ENCODE data around the gene KANSL1.

Gene KANSL1

DNA sequence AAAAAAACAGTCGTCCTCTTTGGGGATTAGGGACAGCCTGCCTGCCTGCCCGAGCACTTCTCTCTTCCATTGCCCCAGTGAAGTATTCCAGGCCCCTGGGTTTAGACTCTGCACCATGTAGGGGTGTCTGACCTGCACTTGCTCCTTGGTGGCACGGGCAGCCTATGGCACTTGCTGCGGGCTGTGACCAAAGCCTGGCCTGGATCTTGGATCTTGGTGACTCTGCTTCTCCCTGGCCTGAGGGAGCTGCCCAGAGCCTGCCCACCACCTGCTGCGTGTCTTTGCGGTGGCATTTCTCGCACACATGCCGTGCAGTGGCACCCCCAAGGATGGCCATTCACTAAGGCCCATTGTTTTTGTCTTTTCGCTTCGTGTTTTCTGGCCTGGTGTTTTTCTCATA is 200.3 kb downstream of the KANSL1 start:
- no peak for DNase-seq

DNA sequence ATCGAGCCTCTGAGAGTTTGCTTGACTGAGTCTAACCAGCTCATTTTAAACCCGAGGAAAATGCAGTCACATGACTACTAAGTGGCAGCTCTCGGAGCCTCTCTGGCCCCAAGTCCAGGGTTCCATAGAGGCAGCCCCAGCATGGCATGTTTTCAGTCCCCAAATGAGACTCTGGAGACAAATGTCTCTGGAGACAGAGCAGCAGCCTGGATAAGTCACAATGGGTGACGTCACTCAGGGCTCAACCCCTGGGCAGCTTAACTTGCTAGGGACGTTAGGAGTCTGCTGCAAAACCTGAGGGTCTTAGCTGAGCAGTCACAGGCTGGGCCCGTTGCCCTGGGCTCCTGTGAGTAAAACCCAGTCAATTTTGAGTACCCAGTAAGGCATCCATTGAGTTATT is 201.1 kb downstream of the KANSL1 start:
- DNase-seq: peak in 1 of 2 donors; percentile 20

DNA sequence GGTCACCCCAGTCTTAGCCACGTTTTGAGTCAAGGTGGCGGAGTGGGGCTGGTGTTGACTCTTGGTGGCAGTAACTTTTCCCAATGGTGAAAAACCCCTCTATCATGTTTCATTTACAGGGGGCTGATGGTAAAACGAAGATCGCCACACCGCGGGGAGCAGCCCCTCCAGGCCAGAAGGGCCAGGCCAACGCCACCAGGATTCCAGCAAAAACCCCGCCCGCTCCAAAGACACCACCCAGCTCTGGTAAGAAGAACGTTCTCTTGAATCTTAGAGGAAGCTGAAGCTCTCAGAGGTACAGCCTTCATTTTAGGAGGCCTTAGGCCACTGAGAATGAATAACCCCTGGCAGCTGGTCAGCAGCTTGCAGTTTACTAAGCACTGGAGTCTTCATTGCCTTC is 201.9 kb downstream of the KANSL1 start:
- no peak for DNase-seq

DNA sequence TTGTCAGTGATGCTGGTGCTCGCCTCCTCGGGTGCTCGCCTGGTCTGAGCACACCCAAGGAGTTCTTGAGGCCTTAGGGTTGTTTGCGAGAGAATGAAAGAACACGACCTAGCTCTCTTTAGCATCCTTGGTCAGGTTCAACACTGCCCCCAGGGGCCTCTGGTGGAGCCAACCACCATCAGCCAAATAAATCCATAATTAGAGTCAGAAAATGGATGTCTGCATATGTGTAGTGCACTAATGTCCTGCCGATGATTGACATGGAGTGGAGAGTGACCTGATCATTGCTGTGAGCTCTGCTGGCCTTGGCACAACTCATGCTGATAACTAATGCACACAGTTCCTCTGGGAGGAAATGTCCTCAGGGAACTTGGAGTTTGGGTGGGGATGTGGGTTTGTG is 202.3 kb downstream of the KANSL1 start:
- no peak for DNase-seq

DNA sequence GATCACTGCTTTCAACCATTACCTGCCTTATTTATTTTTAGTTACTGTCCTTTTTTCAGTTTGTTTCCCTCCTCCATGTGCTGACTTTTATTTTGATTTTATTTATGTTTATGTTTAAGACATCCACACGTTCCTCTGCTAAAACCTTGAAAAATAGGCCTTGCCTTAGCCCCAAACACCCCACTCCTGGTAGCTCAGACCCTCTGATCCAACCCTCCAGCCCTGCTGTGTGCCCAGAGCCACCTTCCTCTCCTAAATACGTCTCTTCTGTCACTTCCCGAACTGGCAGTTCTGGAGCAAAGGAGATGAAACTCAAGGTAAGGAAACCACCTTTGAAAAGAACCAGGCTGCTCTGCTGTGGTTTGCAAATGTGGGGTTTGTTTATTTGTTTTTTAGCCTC is 203.5 kb downstream of the KANSL1 start:
- DNase-seq: no peak

DNA sequence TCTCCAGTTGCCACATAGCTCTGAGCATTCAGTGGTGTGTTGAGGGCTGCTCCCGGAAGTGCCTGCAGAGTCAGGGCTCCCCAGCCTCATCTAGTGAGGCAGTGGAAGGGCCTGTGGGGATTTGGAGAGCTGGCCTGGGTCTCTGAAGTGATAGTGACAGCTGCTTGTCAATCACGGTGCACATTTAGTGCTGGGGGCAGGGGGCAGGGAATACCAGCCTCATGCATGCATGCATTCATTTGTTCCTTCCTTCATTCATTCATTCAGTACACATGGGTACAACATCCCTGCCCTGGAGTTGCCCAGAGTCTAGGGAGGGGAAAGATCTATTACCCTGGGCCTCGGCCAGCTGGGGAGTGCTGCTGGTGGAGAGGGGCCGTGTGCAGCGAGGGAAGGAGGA is 205.5 kb downstream of the KANSL1 start:
- DNase-seq: no peak

DNA sequence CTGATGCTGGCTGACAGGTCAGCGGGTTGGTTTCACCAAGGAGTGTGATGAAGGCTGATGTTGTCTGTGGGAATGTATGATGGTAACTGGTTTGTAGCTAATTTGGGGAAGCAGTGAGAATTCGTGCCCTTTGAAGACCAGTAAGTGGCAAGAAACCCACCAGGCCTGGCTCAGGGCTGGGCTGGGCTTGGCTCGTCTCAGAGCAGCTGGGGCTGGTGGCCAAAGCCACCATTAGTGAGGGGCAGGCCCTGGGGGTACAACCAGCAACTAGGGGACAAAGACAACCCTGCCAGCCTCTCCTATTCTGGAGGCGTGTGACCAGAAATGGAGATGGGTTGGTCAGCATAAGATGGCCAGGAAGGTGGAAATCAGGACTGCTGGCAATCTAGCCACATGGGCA is 207.2 kb downstream of the KANSL1 start:
- no peak for DNase-seq

DNA sequence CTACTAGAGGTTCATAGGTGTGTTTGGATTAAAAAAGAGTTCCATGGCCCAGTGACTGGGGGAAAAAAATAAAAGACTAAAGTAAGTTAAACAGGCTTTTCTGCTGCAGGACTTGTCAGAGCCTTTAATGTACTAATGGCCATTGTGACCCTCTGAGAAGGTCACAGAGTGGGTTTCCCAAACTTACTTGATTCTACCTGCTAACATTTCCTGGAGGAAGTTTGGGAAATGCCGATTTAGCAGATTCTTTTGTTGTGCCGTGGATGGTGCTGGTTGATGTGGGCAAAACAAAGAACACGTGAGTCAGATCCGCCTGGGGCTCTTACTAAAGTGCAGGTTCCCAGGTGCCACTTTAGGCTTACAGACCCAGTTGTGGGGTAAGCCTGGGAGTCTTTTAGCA is 207.8 kb downstream of the KANSL1 start:
- no peak for DNase-seq

DNA sequence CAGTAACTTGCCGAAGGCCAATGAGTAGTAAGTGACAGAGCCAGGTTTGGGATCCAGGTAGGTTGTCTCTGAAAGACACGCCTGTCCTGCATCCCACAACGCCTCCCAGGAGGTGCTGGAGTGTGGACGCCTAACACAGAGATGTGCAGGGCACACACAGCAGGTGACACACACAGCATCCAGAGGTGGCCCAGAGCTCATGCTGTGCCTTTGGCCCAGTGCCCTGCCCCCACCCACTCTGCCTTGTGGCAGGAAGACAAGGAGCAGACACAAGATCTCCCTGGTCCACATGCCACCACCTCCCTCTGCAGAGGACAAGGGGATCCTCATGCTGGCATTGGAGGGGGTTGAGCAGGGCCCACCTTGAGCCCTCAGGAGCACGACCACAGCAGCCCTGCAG is 208.9 kb downstream of the KANSL1 start:
- no peak for DNase-seq

DNA sequence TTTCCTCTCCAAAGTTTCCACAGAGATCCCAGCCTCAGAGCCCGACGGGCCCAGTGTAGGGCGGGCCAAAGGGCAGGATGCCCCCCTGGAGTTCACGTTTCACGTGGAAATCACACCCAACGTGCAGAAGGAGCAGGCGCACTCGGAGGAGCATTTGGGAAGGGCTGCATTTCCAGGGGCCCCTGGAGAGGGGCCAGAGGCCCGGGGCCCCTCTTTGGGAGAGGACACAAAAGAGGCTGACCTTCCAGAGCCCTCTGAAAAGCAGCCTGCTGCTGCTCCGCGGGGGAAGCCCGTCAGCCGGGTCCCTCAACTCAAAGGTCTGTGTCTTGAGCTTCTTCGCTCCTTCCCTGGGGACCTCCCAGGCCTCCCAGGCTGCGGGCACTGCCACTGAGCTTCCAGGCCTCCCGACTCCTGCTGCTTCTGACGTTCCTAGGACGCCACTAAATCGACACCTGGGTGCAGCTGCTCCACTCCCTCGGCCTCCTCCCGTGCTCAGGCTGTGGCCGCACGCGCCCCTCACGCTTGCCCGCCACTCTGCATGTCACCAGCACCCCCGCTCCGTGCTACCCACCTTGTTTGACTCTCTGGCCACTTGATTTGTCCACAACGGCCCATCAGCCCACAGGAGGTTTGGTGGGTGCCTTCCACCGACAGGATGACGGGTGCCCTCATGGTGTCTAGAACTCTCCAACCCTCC is 209.5 kb downstream of the KANSL1 start:
- no peak for DNase-seq

DNA sequence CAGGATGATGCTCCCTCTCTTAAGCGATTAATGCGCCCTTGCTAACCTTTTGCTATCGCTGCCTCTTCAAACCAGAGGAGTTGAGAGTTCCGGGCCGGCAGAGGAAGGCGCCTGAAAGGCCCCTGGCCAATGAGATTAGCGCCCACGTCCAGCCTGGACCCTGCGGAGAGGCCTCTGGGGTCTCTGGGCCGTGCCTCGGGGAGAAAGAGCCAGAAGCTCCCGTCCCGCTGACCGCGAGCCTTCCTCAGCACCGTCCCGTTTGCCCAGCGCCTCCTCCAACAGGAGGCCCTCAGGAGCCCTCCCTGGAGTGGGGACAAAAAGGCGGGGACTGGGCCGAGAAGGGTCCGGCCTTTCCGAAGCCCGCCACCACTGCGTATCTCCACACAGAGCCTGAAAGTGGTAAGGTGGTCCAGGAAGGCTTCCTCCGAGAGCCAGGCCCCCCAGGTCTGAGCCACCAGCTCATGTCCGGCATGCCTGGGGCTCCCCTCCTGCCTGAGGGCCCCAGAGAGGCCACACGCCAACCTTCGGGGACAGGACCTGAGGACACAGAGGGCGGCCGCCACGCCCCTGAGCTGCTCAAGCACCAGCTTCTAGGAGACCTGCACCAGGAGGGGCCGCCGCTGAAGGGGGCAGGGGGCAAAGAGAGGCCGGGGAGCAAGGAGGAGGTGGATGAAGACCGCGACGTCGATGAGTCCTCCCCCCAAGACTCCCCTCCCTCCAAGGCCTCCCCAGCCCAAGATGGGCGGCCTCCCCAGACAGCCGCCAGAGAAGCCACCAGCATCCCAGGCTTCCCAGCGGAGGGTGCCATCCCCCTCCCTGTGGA is 210.2 kb downstream of the KANSL1 start:
- DNase-seq: no peak

DNA sequence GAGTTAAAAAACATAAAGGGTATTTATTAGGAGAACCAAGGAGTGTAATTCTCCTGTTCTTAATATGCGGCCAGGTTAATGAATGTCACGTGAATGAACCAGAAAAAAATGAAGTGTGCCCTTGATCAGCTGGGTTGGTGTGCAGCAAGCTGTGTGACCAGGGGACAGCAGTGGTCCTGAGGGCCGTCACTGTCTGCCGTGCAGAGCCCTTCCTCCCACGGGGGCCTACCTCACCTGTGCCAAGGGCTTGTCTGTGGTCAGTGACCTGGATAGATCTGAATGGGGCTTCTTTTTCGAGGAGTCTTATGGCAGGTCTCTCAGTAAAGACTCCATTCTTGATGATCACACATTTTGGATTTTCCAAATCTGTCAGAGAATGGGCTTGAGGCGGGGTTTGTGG is 211.9 kb downstream of the KANSL1 start:
- DNase-seq: no peak

DNA sequence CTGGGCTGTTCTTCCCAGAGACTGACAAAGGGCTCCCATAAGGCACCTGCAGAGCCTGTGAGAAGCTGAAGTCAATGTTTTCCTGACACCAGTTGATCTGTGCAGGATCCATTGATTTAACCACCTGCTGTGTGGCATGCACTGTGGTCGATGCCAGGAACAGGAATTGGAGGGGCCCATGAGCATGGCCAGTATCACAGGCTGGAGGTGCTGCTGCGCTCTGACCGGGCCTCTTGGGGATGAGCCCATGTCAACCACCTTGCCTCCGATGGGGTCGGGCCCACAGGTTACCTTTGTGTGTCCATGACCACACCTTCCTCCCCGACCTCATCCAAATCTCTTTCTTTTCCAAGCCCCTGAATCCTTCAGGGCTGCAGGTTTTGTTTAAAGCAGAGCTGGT is 212.4 kb downstream of the KANSL1 start:
- no peak for DNase-seq
